Ishikawa (cell line): ENCODE measurements around the gene PBXIP1.

Experiments
- CREB1 ChIP-seq: IDR thresholded peaks from 2 replicates; pipeline ENCODE4 v1.6.1; 2012; ENCODE audit warnings: low read depth
- EP300 ChIP-seq: IDR thresholded peaks from 2 replicates; pipeline ENCODE4 v1.6.1; 2012; ENCODE audit warnings: borderline replicate concordance
- TAF1 ChIP-seq: IDR thresholded peaks from 2 replicates; pipeline ENCODE4 v1.6.1; 2012; ENCODE audit warnings: low read depth, mild to moderate bottlenecking
- TCF12 ChIP-seq: IDR thresholded peaks from 2 replicates; pipeline ENCODE4 v1.6.1; 2012; ENCODE audit warnings: low read depth
- USF1 ChIP-seq: IDR thresholded peaks from 2 replicates; pipeline ENCODE4 v1.6.1; 2012
- YY1 ChIP-seq: IDR thresholded peaks from 2 replicates; pipeline ENCODE4 v1.6.1; 2012; ENCODE audit warnings: low read depth
- ZBTB7A ChIP-seq: IDR thresholded peaks from 2 replicates; pipeline ENCODE4 v1.6.1; 2012; ENCODE audit warnings: low read depth
- TF ChIP-seq, protein P1 (sequence below): IDR thresholded peaks from 2 replicates; pipeline ENCODE4 v1.6.1; 2012

- no peak for TF ChIP-seq CREB1
- no peak for TF ChIP-seq USF1
- no peak for TF ChIP-seq EP300
- TF ChIP-seq, protein P1, sequence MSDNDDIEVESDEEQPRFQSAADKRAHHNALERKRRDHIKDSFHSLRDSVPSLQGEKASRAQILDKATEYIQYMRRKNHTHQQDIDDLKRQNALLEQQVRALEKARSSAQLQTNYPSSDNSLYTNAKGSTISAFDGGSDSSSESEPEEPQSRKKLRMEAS = no peak
- TF ChIP-seq TCF12 = no peak
- TF ChIP-seq TAF1 = no peak
- TF ChIP-seq YY1 = no peak
- TF ChIP-seq ZBTB7A = no peak
Observed at GRCh38 chr1:154931940-154932487, 23.9 kb downstream of the PBXIP1 start.
